Measurements from ENCODE around the gene RSL24D1. TPM values are rescaled to one million over a fixed set of nuclear protein-coding genes. Genes with fewer than 3 reads are reported as not detected.
A peak's percentile ranks its signal among the peaks of the same experiment; 100 is the strongest.

The RSL24D1 gene
- total RNA-seq, 1 donor = 84.2 TPM

- TF ChIP-seq CTCF (IDR thresholded peaks at IDR 0.05; ENCODE audit: insufficient read depth, low read depth, low read length) = no peak
- peak; percentile 22 for DNase-seq (ENCODE audit: low read depth)
These were observed 745 bp downstream of the RSL24D1 start for GRCh38 chr15:55195996-55196395.

GRCh38 chr15:55194256-55194655 lies 2.5 kb downstream of the RSL24D1 start:
- TF ChIP-seq CTCF (IDR thresholded peaks at IDR 0.05; ENCODE audit: insufficient read depth, low read depth, low read length) = no peak
- peak overlapping the region; percentile 81 for H3K4me3 ChIP-seq (ENCODE audit: low read depth, low read length)
- DNase-seq (ENCODE audit: low read depth) = peak; percentile 44

More at GRCh38 chr15:55195996-55196395, 745 bp downstream of the RSL24D1 start:
- H3K4me3 ChIP-seq (ENCODE audit: low read depth, low read length) = peak overlapping the region; percentile 81

GRCh38 chr15:55186331-55186730 lies 10.4 kb downstream of the RSL24D1 start:
- TF ChIP-seq CTCF (IDR thresholded peaks at IDR 0.05; ENCODE audit: insufficient read depth, low read depth, low read length) = no peak
- H3K4me3 ChIP-seq (ENCODE audit: low read depth, low read length) = no peak overlapping the region
- no peak for DNase-seq (ENCODE audit: low read depth)

- H3K4me3 ChIP-seq (ENCODE audit: low read depth, low read length) = no peak overlapping the region
- TF ChIP-seq CTCF (IDR thresholded peaks at IDR 0.05; ENCODE audit: insufficient read depth, low read depth, low read length) = no peak
- DNase-seq (ENCODE audit: low read depth) = no peak
These were observed 13.1 kb downstream of the RSL24D1 start for GRCh38 chr15:55183679-55184078.

- H3K4me3 ChIP-seq (ENCODE audit: low read depth, low read length) = no peak overlapping the region
- DNase-seq (ENCODE audit: low read depth) = no peak
- no peak for TF ChIP-seq CTCF (IDR thresholded peaks at IDR 0.05; ENCODE audit: insufficient read depth, low read depth, low read length)
These were observed 17.6 kb downstream of the RSL24D1 start for GRCh38 chr15:55179141-55179540.

GRCh38 chr15:55170361-55170760 lies 26.4 kb downstream of the RSL24D1 start:
- TF ChIP-seq CTCF (IDR thresholded peaks at IDR 0.05; ENCODE audit: insufficient read depth, low read depth, low read length) = no peak
- no peak for DNase-seq (ENCODE audit: low read depth)

GRCh38 chr15:55168350-55168974 lies 28.3 kb downstream of the RSL24D1 start:
- no peak overlapping the region for H3K4me3 ChIP-seq (ENCODE audit: low read depth, low read length)
- peak; percentile 92 for TF ChIP-seq CTCF (IDR thresholded peaks at IDR 0.05; ENCODE audit: insufficient read depth, low read depth, low read length)
- peak; percentile 65 for DNase-seq (ENCODE audit: low read depth)

More at GRCh38 chr15:55170361-55170760, 26.4 kb downstream of the RSL24D1 start:
- H3K4me3 ChIP-seq (ENCODE audit: low read depth, low read length) = no peak overlapping the region
